Endodermal cell (in vitro differentiated cells): ENCODE measurements around the gene UBASH3A. TPM values are rescaled to one million over a fixed set of nuclear protein-coding genes. Genes with fewer than 3 reads are reported as not detected.

Source experiments
- DNase-seq: peaks from one replicate; pipeline ENCODE4 v3.0.0-alpha.2; 2017
- H3K27ac ChIP-seq: 2 replicates; pipeline ENCODE4 v1.5.1; 2013; ENCODE audit warnings: mild to moderate bottlenecking, low read depth, low read length, moderate library complexity
- H3K27me3 ChIP-seq: 2 replicates; pipeline ENCODE4 v1.6.1; 2013; ENCODE audit warnings: mild to moderate bottlenecking, low read length, moderate library complexity; ENCODE audit not compliant: insufficient read depth, control insufficient read depth, poor library complexity, severe bottlenecking
- H3K36me3 ChIP-seq: 2 replicates; pipeline ENCODE4 v1.7.0; 2013; ENCODE audit warnings: mild to moderate bottlenecking, low read length, moderate library complexity; ENCODE audit not compliant: control insufficient read depth, insufficient read depth
- H3K4me1 ChIP-seq: one replicate; pipeline ENCODE4 v1.7.0; 2013; ENCODE audit warnings: low read length; ENCODE audit not compliant: control insufficient read depth, insufficient read depth
- H3K4me3 ChIP-seq: 2 replicates; pipeline ENCODE4 v1.5.1; 2013; ENCODE audit warnings: mild to moderate bottlenecking, low read length, moderate library complexity
- H3K9ac ChIP-seq: 2 replicates; pipeline ENCODE4 v1.6.1; 2013; ENCODE audit warnings: mild to moderate bottlenecking, low read length, moderate library complexity; ENCODE audit not compliant: poor library complexity, severe bottlenecking; ENCODE audit errors: extremely low read depth
- H3K9me3 ChIP-seq: 2 replicates; pipeline ENCODE4 v1.6.1; 2013; ENCODE audit warnings: mild to moderate bottlenecking, low read length, moderate library complexity; ENCODE audit not compliant: control insufficient read depth
- H3K27ac Mint-ChIP-seq: 2 replicates; pipeline ENCODE4 v1.8.0; 2020; ENCODE audit warnings: mixed read lengths
- H3K27me3 Mint-ChIP-seq: 2 replicates; pipeline ENCODE4 v1.8.0; 2021; ENCODE audit warnings: mild to moderate bottlenecking, mixed read lengths; ENCODE audit not compliant: insufficient read depth
- H3K36me3 Mint-ChIP-seq: 2 replicates; pipeline ENCODE4 v1.8.0; 2020; ENCODE audit warnings: low read depth, mixed read lengths
- H3K4me1 Mint-ChIP-seq: 2 replicates; pipeline ENCODE4 v1.8.0; 2020; ENCODE audit warnings: mixed read lengths
- H3K4me3 Mint-ChIP-seq: 2 replicates; pipeline ENCODE4 v1.8.0; 2020; ENCODE audit warnings: mild to moderate bottlenecking, moderate library complexity, mixed read lengths
- H3K9me3 Mint-ChIP-seq: 2 replicates; pipeline ENCODE4 v1.8.0; 2020; ENCODE audit warnings: mild to moderate bottlenecking, mixed read lengths
- WGBS, 2 experiments: methylation state at CpG; one replicate each; pipeline versions ENCODE4 v1.1.5 to v1.1.7; 2013; ENCODE audit warnings: missing lambda C conversion rate in 2 of 2, mixed read lengths in 1 of 2; ENCODE audit not compliant: insufficient coverage in 1 of 2, insufficient read length in 1 of 2; 5-methylcytosine and 5-hydroxymethylcytosine counted together
- total RNA-seq, 2 donors: library from RNA; stranded (reverse); fragmentation: NEBNext Ultra II Directional in 1 of 2; extraction: Animal tissue kit (Norgen Biotek cat#: 25700) in 1 of 2; gene quantifications; 2 replicates in 1 of 2; 3 replicates in 1 of 2; pipeline ENCODE4 v1.2.1, GENCODE V29; 2021
- TF ChIP-seq, protein P1 (sequence below): fragments of 200-600 bp; sonication (generic); conservative IDR thresholded peaks from 2 replicates; pipeline ENCODE4 v1.5.0; 2021; ENCODE audit warnings: antibody characterized with exemption, mild to moderate bottlenecking

UBASH3A gene
- total RNA-seq, 2 donors from 2014 or later: not detected

DNA sequence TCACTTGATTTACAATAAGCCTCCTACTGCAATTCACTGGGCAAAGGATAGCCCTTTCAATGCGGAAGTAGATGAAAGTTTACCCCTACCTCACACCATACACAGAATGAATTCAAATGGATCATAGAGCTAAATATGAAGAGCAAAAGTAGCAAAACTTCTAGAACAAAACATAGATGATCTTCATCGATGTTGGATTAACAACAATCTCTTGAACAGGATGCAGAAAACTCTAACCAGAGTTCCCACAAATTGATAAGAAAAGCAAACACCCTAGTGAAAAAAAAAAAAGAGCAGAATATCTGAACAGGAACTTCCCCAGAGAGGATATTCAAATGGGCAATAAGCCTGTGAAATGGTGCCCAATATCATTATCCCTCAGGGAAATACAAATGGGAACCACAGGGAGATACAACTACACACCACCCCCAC lies 1.9 kb upstream of the UBASH3A start:
- Histone ChIP-seq H3K4me1 (no peaks in the 10 kb centered on the region), H3K9me3 (peaks cover 7% of the 10 kb centered on the region), H3K27ac (no peak overlapping the region), H3K36me3 (no peaks in the 10 kb centered on the region), H3K27me3 (no peaks in the 10 kb centered on the region), H3K4me3 (no peak overlapping the region), H3K9ac (no peak overlapping the region)
- DNase-seq: no peak
- Mint-ChIP-seq H3K27me3 (no peaks in the 10 kb centered on the region), H3K4me1 (peaks cover 10% of the 10 kb centered on the region), H3K4me3 (no peak overlapping the region), H3K27ac (no peak overlapping the region), H3K9me3 (no peaks in the 10 kb centered on the region), H3K36me3 (no peaks in the 10 kb centered on the region)
- TF ChIP-seq, protein P1, sequence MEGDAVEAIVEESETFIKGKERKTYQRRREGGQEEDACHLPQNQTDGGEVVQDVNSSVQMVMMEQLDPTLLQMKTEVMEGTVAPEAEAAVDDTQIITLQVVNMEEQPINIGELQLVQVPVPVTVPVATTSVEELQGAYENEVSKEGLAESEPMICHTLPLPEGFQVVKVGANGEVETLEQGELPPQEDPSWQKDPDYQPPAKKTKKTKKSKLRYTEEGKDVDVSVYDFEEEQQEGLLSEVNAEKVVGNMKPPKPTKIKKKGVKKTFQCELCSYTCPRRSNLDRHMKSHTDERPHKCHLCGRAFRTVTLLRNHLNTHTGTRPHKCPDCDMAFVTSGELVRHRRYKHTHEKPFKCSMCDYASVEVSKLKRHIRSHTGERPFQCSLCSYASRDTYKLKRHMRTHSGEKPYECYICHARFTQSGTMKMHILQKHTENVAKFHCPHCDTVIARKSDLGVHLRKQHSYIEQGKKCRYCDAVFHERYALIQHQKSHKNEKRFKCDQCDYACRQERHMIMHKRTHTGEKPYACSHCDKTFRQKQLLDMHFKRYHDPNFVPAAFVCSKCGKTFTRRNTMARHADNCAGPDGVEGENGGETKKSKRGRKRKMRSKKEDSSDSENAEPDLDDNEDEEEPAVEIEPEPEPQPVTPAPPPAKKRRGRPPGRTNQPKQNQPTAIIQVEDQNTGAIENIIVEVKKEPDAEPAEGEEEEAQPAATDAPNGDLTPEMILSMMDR: no peak
- 80 to 91% methylated on average over 1 to 2 of the region's 2 CpGs for WGBS, 2 experiments

DNA sequence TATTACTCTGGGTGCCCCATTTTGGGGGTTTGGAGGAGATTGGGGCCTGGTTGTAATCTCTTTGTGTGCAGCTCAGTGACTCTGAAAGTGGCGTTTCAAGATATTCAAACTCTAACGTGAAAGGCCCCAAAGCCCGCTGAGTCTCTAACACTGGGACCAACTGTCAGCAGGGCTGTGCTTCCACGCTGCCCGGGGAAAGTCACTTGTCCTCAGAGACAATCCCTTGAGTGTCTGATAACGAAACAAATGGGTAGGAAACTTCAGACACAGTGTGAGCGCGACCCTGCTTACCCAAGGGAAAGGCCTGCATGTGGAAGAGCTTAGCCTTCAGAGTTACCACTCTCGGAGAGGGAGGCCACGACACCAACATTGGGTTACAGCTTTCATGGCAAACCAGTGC lies 837 bp downstream of the UBASH3A start:
- whole genome bisulfite sequencing, 2 experiments: 88 to 90% methylated on average over 10 of the region's 10 CpGs
- no peaks in the 10 kb centered on the region for H3K4me1 Mint-ChIP-seq
- Histone ChIP-seq H3K9me3 (peaks cover 7% of the 10 kb centered on the region), H3K27ac (no peak overlapping the region), H3K36me3 (no peaks in the 10 kb centered on the region), H3K4me3 (no peak overlapping the region), H3K27me3 (no peaks in the 10 kb centered on the region), H3K9ac (no peak overlapping the region), H3K4me1 (no peaks in the 10 kb centered on the region)
- no peak overlapping the region for H3K4me3 Mint-ChIP-seq
- TF ChIP-seq, protein P1: no peak
- H3K27ac Mint-ChIP-seq: no peak overlapping the region
- no peaks in the 10 kb centered on the region for H3K27me3 Mint-ChIP-seq
- DNase-seq: no peak
- H3K9me3 Mint-ChIP-seq: no peaks in the 10 kb centered on the region
- H3K36me3 Mint-ChIP-seq: no peaks in the 10 kb centered on the region

DNA sequence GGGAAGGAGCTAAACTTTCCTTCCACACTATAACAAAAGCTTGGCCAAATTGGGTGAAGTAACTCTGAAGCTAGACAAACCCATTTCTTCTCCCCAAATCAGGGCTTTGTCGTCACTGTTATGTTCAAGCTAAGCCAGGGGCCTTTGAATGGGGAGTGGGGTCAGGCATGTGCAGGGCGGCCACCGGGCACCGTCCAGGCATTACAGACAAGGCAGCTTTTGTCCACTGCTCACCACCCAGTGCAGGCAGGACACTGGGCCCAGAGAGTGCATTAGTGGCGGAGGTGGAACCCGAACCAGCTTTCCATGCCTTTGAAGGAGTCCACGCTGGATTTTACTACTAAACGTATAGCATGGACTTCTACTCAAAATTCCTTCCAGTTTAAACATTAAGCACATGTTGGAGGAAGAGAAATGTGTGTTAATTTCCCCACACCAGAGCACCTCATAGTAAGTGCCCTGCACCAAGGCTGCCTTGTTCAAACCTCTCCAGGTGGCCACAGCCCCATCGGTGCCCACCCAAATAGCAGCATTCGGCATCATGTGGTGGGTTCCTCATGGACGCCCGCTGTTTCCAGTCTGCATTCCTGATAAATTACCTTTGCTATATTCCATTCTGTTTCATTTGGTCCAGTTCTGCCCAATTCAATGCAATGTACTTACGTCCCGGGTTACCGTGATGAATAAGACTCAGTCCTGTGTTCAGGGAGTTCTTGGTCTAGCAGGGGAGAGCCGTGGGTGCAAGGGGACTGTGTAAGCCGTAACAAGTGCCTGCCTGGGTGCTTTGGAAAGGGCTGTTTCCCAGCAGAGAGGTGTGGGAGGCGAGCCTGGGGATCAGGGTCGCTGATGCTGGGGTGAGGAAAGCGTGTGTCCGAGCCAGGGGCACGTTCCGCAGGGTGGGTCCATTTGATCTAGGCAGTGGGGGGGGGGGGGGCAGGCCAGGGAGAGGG lies 1.6 kb downstream of the UBASH3A start:
- H3K4me1 Mint-ChIP-seq: no peaks in the 10 kb centered on the region
- no peak overlapping the region for H3K27ac ChIP-seq
- peaks cover 7% of the 10 kb centered on the region for H3K9me3 ChIP-seq
- no peaks in the 10 kb centered on the region for H3K27me3 ChIP-seq
- H3K9me3 Mint-ChIP-seq: no peaks in the 10 kb centered on the region
- H3K4me3 ChIP-seq: no peak overlapping the region
- no peaks in the 10 kb centered on the region for H3K36me3 ChIP-seq
- H3K4me3 Mint-ChIP-seq: no peak overlapping the region
- TF ChIP-seq, protein P1: no peak
- no peaks in the 10 kb centered on the region for H3K4me1 ChIP-seq
- no peak overlapping the region for H3K9ac ChIP-seq
- no peaks in the 10 kb centered on the region for H3K36me3 Mint-ChIP-seq
- 93 to 96% methylated on average over 5 to 21 of the region's 23 CpGs for WGBS, 2 experiments
- DNase-seq: no peak
- no peaks in the 10 kb centered on the region for H3K27me3 Mint-ChIP-seq
- no peak overlapping the region for H3K27ac Mint-ChIP-seq
